Hepatocyte (in vitro differentiated cells): ENCODE results near the gene TIFAB. TPM values are rescaled to one million over a fixed set of nuclear protein-coding genes. Genes with fewer than 3 reads are reported as not detected.

Experiments
- DNase-seq: peaks from one replicate; pipeline ENCODE4 v3.0.0-alpha.2; 2016; ENCODE audit warnings: low spot score
- H2AFZ ChIP-seq: fragments of 200-600 bp; sonication (generic); 2 replicates; pipeline ENCODE4 v1.6.0; 2016; ENCODE audit warnings: antibody characterized with exemption, mild to moderate bottlenecking
- H3K27ac ChIP-seq: fragments of 200-600 bp; sonication (generic); 2 replicates; pipeline ENCODE4 v1.5.1; 2016; ENCODE audit warnings: mild to moderate bottlenecking
- H3K27me3 ChIP-seq: fragments of 200-600 bp; sonication (generic); 2 replicates; pipeline ENCODE4 v1.6.1; 2016
- H3K36me3 ChIP-seq: fragments of 200-600 bp; sonication (generic); replicated peaks from 2 replicates; pipeline ENCODE4 v1.5.1; 2016; ENCODE audit warnings: low read depth; ENCODE audit not compliant: insufficient read depth
- H3K4me1 ChIP-seq: fragments of 200-600 bp; sonication (generic); 2 replicates; pipeline ENCODE4 v1.5.1; 2016; ENCODE audit warnings: mild to moderate bottlenecking, moderate library complexity; ENCODE audit not compliant: insufficient read depth
- H3K4me2 ChIP-seq: fragments of 200-600 bp; sonication (generic); 2 replicates; pipeline ENCODE4 v1.6.0; 2016
- H3K4me3 ChIP-seq: fragments of 200-600 bp; sonication (generic); 2 replicates; pipeline ENCODE4 v1.5.1; 2016; ENCODE audit warnings: mild to moderate bottlenecking
- H3K79me2 ChIP-seq: fragments of 200-600 bp; sonication (generic); 2 replicates; pipeline ENCODE4 v1.6.0; 2017; ENCODE audit warnings: mild to moderate bottlenecking
- H3K9me2 ChIP-seq: fragments of 200-600 bp; sonication (generic); replicated peaks from 2 replicates; pipeline ENCODE4 v1.6.0; 2017; ENCODE audit warnings: mild to moderate bottlenecking; ENCODE audit not compliant: insufficient read depth
- H3K9me3 ChIP-seq: fragments of 200-600 bp; sonication (generic); 2 replicates; pipeline ENCODE4 v1.5.1; 2016; ENCODE audit warnings: low read depth, mild to moderate bottlenecking
- H4K20me1 ChIP-seq: fragments of 200-600 bp; sonication (generic); 2 replicates; pipeline ENCODE4 v1.6.0; 2016; ENCODE audit warnings: mild to moderate bottlenecking; ENCODE audit not compliant: insufficient read depth, poor library complexity, severe bottlenecking
- CTCF ChIP-seq: fragments of 200-600 bp; sonication (generic); IDR thresholded peaks from 2 replicates; pipeline ENCODE4 v1.5.1; 2016; ENCODE audit warnings: antibody characterized with exemption, mild to moderate bottlenecking; ENCODE audit not compliant: poor library complexity
- EZH2 ChIP-seq: fragments of 200-600 bp; sonication (generic); IDR thresholded peaks from 2 replicates; pipeline ENCODE4 v1.6.1; 2016; ENCODE audit warnings: antibody characterized with exemption, mild to moderate bottlenecking, borderline replicate concordance
- EZH2phosphoT487 ChIP-seq: fragments of 200-600 bp; sonication (generic); IDR thresholded peaks from one replicate; pipeline ENCODE4 v1.6.1; 2018; ENCODE audit warnings: antibody characterized with exemption, mild to moderate bottlenecking, low read depth, moderate library complexity; ENCODE audit not compliant: unreplicated experiment, severe bottlenecking
- WGBS: methylation state at CpG from one replicate; pipeline ENCODE4 v1.1.6; 2016; ENCODE audit warnings: low lambda C conversion rate; ENCODE audit errors: missing lambda C conversion rate; 5-methylcytosine and 5-hydroxymethylcytosine counted together
- polyA plus RNA-seq: library from polyadenylated mRNA; unstranded; fragments of >200 nt; fragmentation: Nextera tagmentation; extraction: Ambion mirVana; gene quantifications from 2 replicates; pipeline ENCODE4 v1.2.1, GENCODE V29; 2016
- total RNA-seq: library from RNA; depleted of rRNA; stranded (reverse); fragments of >200 nt; gene quantifications from 2 replicates; pipeline ENCODE4 v1.2.3, GENCODE V29; 2014

TIFAB gene
- total and polyA plus RNA-seq, 2 experiments from 2014 or later: not detected

DNA sequence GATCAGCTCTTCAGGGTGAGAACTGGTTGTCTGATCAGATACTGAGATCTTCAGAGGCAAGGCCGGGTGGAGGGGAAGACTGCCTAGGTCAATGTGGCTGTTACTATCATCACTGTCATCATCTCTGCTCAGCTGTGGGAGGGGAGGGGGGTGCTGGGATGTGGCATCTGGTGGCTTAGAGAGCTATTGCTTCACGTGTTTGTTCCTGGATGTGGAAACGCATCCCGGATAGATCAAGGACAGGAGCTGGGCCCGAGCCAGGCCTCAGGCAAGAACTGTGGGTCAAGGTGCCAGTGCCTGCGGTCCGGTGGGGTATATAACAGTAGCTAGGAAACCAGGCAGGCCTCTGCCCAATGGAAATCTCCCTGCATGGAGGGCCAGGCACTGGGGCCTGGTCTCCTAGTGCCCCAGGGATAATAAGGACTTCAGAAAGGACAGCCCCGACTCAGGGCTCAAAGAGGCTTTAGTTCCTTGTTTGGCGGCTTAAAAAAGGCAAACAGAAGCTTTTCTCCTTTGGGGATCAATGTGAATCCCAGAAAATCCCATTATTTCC is 30.3 kb upstream of the TIFAB start:
- Histone ChIP-seq H3K36me3 (no peaks in the 10 kb centered on the region), H3K4me2 (no peak overlapping the region), H3K9me3 (no peaks in the 10 kb centered on the region), H3K4me3 (no peak overlapping the region), H3K27ac (no peak overlapping the region), H3K79me2 (no peaks in the 10 kb centered on the region), H3K4me1 (no peaks in the 10 kb centered on the region), H3K9me2 (no peaks in the 10 kb centered on the region), H3K27me3 (peaks cover 58% of the 10 kb centered on the region), H4K20me1 (no peaks in the 10 kb centered on the region), H2AFZ (no peak overlapping the region)
- 68% methylated on average over 9 of the region's 9 CpGs for WGBS
- TF ChIP-seq CTCF: no peak
- TF ChIP-seq EZH2: no peak
- no peak for TF ChIP-seq EZH2phosphoT487
- DNase-seq: no peak

DNA sequence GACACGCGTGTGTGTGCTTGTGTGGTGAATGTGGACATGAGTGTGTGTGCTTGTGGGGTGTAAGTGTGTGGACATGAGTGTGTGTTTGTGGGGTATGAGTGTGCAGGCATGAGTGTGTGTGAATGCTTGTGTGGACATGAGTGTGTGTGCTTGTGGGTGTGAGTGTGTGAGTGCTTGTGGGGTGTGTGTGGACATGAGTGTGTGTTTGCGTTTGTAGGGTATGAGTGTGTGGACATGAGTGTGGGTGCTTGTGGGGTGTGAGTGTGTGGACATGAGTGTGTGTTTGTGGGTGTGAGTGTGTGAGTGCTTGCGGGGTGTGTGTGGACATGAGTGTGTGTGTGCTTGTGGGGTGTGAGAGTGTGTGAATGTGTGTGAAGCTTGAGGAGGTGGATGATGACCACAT is 29.8 kb upstream of the TIFAB start:
- TF ChIP-seq EZH2phosphoT487 (no peak), EZH2 (no peak), CTCF (no peak)
- Histone ChIP-seq H4K20me1 (no peaks in the 10 kb centered on the region), H3K4me3 (no peak overlapping the region), H3K9me2 (no peaks in the 10 kb centered on the region), H3K79me2 (no peaks in the 10 kb centered on the region), H3K27ac (no peak overlapping the region), H3K9me3 (no peaks in the 10 kb centered on the region), H3K4me1 (peaks cover under 1% of the 10 kb centered on the region), H3K4me2 (no peak overlapping the region), H3K36me3 (no peaks in the 10 kb centered on the region), H3K27me3 (peaks cover 56% of the 10 kb centered on the region), H2AFZ (no peak overlapping the region)
- 96% methylated on average over 4 of the region's 4 CpGs for WGBS
- DNase-seq: no peak

DNA sequence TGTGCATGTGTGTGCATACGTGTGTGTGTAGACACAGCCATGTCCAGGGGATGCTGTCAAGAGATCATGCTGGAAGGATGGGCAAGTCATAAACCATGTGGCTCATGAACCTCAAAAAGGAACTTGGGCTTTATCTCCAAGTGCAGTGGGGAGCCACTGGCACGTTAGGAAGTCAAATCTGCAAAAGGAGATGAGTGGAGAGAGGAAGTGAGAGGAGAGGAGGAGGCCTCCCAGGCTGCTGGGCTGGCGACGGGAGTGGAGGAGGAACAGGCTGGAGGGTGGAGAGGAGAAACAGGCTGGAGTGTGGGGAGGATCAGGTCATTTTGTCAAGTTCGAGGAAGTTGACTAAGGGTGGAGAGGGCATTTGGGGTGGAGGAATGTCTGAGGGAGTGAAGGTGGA is 29.2 kb upstream of the TIFAB start:
- Histone ChIP-seq H3K36me3 (no peaks in the 10 kb centered on the region), H3K4me2 (no peak overlapping the region), H3K9me2 (no peaks in the 10 kb centered on the region), H3K27me3 (peaks cover 56% of the 10 kb centered on the region), H2AFZ (no peak overlapping the region), H3K4me3 (no peak overlapping the region), H4K20me1 (no peaks in the 10 kb centered on the region), H3K9me3 (no peaks in the 10 kb centered on the region), H3K79me2 (no peaks in the 10 kb centered on the region), H3K4me1 (peaks cover 4% of the 10 kb centered on the region), H3K27ac (no peak overlapping the region)
- no peak for DNase-seq
- TF ChIP-seq CTCF (no peak), EZH2phosphoT487 (no peak), EZH2 (no peak)
- 70% methylated on average over 5 of the region's 5 CpGs for WGBS

DNA sequence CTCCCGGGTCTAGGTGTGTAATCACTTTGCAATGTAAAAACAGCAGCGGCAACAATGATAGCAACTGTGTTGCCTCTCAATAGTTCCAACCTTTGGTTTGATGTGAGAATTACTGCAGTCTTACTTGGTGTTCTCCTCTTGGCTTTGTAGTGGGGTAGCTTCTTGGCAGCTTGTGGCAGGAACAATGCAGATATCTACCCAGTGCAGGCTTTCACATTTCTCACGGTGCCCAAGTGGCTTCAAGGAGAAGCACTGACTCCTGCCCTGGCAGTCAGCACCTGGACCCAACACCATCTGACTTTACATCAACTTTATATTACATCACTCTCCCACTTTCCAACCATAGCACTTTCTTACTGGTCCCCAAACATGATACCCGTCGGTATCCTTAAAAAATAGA is 28.4 kb upstream of the TIFAB start:
- Histone ChIP-seq H2AFZ (no peak overlapping the region), H3K27me3 (peaks cover 56% of the 10 kb centered on the region), H3K36me3 (no peaks in the 10 kb centered on the region), H3K9me3 (no peaks in the 10 kb centered on the region), H3K4me3 (no peak overlapping the region), H3K4me2 (no peak overlapping the region), H4K20me1 (no peaks in the 10 kb centered on the region), H3K4me1 (peaks cover 4% of the 10 kb centered on the region), H3K27ac (no peak overlapping the region), H3K9me2 (no peaks in the 10 kb centered on the region), H3K79me2 (no peaks in the 10 kb centered on the region)
- TF ChIP-seq EZH2phosphoT487 (no peak), EZH2 (no peak), CTCF (no peak)
- no peak for DNase-seq
- WGBS: 70% methylated on average over 5 of the region's 5 CpGs
